NCI-H2081 (cell line): ENCODE results near the gene SH3BP5.

ENCODE experiments used
- DNase-seq, 2 experiments: peaks; one replicate each; lab custom pipeline; 2025; lab: John Stamatoyannopoulos, UW

SH3BP5 gene

GRCh38 chr3:15243822-15244482, 88.4 kb downstream of the SH3BP5 start:
- DNase-seq, result no peak

DNA sequence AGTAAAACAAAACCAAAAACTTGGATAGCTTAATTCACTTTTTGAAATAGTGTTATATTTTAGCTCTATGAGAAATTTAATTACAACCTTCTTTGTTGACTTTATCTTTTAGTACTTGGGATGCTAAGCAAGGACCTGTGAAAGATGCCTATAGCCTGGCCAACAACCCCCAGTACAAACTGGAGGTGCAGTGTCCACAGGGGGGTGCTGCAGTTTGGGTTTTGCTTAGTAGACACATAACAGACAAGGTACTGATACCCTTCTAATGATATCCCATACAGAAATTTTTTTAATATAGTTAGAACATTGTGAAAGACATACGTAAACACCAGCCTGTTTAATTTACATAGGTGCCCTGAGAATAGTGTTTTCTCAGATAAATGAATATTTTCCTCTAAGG, 91.0 kb downstream of the SH3BP5 start:
- no peak for DNase-seq

- no peak for DNase-seq
Measured at GRCh38 chr3:15229262-15229661, 103.1 kb downstream of the SH3BP5 start.

- no peak for DNase-seq
Measured at GRCh38 chr3:15228147-15228546, 104.2 kb downstream of the SH3BP5 start.

DNA sequence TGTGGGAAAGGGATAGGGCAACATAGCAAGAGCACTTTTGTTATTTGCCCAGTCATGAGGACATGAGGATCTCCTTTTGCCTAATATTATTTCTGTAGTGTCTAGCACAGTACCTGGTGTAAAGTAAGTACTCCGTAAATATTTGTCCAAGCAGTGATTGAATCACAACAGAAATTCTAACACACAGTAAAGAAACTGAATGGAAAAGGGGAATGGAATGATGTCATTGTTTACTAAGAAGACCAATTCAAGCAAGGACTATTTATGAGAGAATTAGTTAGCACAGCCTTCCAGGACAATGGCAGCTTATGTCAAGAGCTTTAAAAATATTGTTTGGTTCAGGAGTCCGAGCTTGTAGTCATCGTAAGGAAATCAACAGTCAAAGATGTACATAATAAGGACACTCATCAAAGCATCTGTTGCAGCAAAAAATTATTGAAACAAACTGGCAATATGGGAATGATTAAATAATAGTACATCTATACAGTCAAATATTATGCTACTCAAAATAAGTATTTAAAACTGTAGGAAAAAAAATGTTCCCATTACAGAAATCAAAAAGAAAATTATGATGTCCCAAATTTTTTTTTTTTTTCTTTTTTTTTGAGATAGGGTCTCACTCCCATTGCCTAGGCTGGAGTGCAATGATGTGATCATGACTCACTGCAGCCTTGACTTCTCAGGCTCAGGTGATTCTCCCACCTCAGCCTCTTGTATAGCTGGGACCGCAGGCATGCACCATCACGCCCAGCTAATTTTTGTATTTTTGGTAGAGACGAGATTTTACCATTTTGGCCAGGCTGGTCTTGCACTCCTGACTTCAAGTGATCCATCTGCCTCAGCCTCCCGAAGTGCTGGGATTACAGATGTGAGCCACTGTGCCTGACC, 108.5 kb downstream of the SH3BP5 start:
- DNase-seq, result peak in 1 of 2 experiments; percentile 13

GRCh38 chr3:15221574-15222217, 110.7 kb downstream of the SH3BP5 start:
- DNase-seq, result no peak

DNA sequence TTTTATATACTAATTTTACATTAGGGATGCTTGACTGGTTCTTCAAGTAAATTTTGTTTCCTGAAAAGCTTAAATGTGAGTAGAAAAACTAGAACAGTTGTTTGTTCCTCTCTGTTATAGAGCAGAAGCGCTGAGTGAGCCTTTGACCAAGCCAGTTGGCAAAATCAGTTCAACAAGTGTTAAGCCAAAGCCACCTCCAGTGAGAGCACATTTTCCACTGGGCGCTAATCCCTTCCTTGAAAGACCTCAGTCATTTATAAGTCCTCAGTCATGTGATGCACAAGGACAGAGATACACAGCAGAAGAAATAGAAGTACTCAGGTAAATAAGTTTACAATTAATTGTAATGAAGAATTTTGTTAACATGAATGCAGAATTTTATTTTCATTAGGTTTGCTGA, 111.7 kb downstream of the SH3BP5 start:
- no peak for DNase-seq

DNA sequence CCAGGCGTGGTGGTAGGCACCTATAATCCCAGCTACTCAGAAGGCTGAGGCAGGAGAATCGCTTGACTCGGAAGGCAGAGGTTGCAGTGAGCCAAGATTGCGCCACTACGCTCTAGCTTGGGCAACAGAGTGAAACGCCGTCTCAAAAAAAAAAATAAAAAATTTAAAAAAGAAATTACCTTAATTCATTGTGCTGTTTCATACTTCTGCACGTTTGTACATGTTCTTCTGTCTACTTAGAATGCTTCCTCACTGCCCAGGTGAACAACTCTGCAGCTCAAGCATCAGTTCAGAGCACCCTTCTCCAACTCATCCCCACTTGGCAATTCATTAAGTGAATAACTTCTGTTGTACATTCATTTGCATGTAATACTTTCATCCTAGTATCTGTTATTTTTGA, 112.3 kb downstream of the SH3BP5 start:
- no peak for DNase-seq

GRCh38 chr3:15218689-15219088, 113.7 kb downstream of the SH3BP5 start:
- DNase-seq, result no peak

DNA sequence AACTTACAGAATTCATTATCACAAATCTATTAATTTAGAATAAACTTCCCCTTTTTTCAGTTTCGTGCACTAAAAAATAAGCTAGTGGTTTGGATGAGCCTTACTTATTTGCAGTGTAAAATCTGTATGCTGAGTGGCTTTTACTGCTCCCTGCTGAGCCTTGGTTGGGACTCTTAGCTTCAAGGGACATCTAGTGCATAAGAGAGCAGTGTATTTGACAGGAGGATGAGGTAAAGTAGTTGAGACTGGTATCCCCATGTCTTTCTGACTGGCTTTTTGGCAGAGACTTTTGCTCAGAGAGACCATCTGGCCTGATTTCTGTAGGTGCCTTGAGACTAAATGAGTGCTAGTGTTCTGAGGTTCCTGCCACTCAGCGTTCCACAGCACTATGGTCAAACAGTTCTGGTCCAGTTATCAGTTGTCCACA, 114.5 kb downstream of the SH3BP5 start:
- no peak for DNase-seq

DNA sequence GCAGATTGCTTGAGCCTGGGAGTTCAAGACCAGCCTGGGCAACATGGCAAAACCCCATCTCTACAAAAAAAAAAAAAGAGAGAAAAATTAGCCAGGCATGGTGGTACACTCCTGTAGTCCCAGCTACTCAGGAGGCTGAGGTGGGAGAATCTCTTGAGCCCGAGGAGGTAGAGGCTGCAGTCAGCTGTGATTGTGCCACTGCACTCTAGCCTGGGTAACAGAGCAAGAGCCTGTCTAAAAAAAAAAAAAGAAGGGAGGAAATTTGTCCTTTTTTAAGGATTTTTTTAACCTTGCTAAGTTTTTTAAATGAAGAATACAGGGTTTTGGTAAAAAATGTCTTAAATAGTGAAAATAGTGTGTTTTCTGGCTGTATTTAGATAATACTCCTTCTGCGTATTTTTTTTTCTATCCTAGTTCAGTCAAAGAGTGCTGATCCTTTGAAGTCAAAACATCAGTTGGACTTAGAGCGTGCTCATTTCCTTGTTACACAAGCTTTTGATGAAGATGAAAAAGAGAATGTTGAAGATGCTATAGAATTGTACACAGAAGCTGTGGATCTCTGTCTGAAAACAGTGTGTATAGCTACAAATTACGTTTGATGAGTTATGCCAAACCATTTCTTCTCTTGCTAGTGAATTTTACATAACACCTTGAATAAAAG, 115.2 kb downstream of the SH3BP5 start:
- DNase-seq, result no peak

DNA sequence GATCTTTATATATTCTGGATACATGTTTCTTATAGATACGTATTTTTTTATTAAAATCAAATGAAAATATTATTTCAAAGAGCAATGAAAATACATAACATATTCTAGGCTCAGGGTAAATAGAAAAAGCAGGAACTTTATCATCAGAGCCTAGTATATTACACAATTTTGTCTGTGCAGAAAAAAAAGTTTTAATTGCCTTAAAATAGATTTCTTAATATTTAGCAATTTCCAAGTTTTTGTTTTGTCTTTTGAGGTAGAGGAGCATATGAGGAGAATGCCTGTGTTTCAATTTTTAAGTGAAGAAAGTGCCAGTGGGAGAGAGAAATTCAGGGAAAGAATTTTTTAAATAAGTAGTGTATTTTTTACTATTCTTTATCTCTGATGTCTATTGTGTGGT, 115.9 kb downstream of the SH3BP5 start:
- no peak for DNase-seq

- no peak for DNase-seq
Measured at GRCh38 chr3:15215996-15216395, 116.4 kb downstream of the SH3BP5 start.

DNA sequence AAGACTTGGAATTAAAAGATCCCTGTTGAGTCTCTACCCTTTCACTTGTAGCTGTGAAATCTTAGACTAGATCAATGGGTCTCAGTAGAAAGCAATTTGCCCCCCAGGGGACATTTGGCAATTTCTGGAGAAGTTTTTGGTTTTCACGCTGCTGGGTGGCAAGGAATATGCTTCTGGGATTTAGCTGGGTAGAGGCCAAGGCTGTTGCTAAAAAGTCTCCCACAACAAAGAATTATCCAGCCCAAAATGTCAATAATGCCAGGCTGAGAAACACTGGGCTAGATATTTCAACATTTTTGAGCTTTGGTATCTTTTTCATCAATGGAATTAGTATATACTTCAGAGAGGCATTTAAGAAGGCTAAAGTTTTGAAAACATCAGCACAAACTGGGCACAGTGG, 117.6 kb downstream of the SH3BP5 start:
- no peak for DNase-seq

- no peak for DNase-seq
Measured at GRCh38 chr3:15211937-15212336, 120.4 kb downstream of the SH3BP5 start.

DNA sequence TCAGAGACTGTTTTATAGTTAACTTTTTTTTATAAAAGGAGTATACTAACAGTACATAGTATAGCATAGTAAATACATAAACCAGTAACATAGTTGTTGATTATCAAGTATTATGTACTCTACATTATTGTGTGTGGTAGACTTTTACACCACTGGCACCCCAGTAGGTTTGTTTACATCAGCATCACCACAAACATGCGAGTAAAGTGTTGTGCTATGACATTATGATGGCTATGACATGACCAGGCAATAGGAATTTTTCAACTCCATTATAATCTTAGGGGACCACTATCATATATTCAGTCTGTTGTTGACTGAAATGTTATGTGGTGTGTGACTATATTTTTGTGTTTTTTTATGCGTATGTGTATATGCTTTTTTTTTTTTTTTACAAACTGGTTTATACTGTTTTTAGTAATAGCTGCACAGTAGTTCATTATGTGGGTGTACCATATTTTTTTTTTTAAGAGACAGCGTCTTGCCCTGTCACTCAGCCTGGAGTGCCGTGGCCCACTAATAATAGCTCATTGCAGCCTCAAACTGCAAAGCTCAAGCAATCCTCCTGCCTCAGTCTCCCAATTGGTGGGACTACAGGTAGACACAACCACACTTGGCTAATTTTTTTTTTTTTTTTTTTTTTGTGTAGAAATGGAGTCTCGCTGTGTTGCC, 124.4 kb downstream of the SH3BP5 start:
- DNase-seq, result no peak

GRCh38 chr3:15206662-15207576, 125.5 kb downstream of the SH3BP5 start:
- no peak for DNase-seq

DNA sequence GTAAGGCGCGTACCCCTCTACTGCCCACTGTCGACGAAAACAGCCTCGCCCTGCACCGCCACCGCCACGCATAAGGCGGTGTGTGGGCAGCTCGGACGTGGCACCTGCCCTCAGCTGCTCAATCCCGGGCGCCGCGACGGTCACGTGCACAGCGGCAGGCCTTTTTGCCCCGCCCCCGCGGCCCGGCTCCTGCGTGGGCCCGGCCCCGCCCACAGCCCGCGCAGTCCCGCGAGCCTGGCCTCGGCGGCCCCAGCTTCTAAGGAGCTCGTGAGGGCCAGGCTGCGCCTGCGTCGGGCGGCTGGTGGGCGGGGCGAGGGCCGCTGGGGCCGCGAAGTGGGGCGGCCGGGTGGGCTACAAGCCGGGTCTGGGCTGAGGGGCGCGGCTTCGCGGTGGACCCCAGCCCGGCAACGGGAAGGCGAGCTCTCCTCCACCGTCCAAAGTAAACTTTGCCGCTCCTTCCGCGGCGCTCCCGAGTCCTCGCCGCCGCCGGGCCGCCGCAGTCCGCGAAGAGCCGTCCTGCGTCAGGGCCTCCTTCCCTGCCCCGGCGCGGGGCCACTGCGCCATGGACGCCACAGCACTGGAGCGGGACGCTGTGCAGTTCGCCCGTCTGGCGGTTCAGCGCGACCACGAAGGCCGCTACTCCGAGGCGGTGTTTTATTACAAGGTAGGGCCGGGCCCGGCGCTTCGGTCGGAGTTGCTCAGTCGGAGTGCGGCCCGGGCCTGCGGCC, 126.3 kb downstream of the SH3BP5 start, which contains the start of gene CAPN7:
Gene CAPN7, plus strand, starts transcription at position 313 of the 728 bp plus-strand sequence. Its CDS starts 250 bp downstream, at position 563.
- no peak for DNase-seq

DNA sequence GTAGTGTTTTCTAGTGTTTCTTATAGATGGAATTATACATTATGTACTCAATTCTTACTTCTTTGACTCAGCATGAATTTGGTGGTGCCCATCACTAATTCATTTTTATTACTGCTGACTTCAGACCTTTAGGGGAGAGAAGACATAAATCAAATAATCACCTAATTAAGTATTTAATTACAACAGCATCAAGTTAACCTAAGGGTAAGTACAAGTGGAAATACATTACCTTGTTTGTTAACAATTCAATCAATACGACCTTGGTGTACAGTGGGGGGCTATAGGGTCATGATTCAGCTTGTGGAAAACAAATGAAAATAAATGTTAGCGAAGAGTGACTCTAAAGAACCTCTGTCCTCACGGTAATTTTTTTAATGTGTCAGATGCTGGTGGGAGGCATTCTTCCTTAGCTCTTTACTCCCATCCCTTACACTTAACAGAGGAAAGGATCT, 126.9 kb downstream of the SH3BP5 start:
- DNase-seq, result no peak
